Testis (tissue), 3 donors: ENCODE measurements around the gene TMEM135. TPM values are rescaled to one million over a fixed set of nuclear protein-coding genes. Genes with fewer than 3 reads are reported as not detected.
A peak's percentile ranks its signal among the peaks of the same experiment; 100 is the strongest.

Source experiments
- DNase-seq: peaks from one replicate; pipeline ENCODE4 v3.0.0-alpha.2; 2019
- H3K27ac ChIP-seq, 2 donors: fragments of 200-600 bp; sonication (generic); one replicate each; pipeline ENCODE4 v1.5.1; 2019
- H3K27me3 ChIP-seq: fragments of 200-600 bp; sonication (generic); one replicate; pipeline ENCODE4 v1.5.1; 2019
- H3K36me3 ChIP-seq: fragments of 200-600 bp; sonication (generic); one replicate; pipeline ENCODE4 v1.5.1; 2017; ENCODE audit warnings: low read depth; ENCODE audit errors: missing control alignments
- H3K4me1 ChIP-seq: fragments of 200-600 bp; sonication (generic); one replicate; pipeline ENCODE4 v1.5.1; 2019
- H3K4me3 ChIP-seq, 2 donors: fragments of 200-600 bp; sonication (generic); one replicate each; pipeline ENCODE4 v1.5.1; 2017 to 2019
- H3K9me3 ChIP-seq: fragments of 200-600 bp; sonication (generic); one replicate; pipeline ENCODE4 v1.5.1; 2017
- CTCF ChIP-seq, 3 experiments: fragments of 450-650 bp in 2 of 3; fragments of 200-600 bp in 1 of 3; sonication (generic) in 1 of 3; IDR thresholded peaks; one replicate each; pipeline ENCODE4 v1.5.1; 2016 to 2019; ENCODE audit warnings: antibody characterized with exemption in 3 of 3, mild to moderate bottlenecking in 2 of 3, moderate library complexity in 1 of 3
- POLR2A ChIP-seq: fragments of 450-650 bp; IDR thresholded peaks from one replicate; pipeline ENCODE4 v1.6.1; 2017; ENCODE audit warnings: antibody characterized with exemption, mild to moderate bottlenecking, moderate library complexity
- WGBS, 2 donors: methylation state at CpG; one replicate each; pipeline ENCODE4 v1.1.5; 2018; 5-methylcytosine and 5-hydroxymethylcytosine counted together
- intact Hi-C: fragments of 100-400 bp; cut with DNase I; formaldehyde crosslinking; loops from one replicate; pipeline ENCODE4 v1.15.1; 2023; ENCODE audit warnings: low total_unique reads
- polyA plus RNA-seq: library from polyadenylated mRNA; stranded (reverse); fragments of 350-450 nt; fragmentation: Illumina TruSeq; extraction: RNeasy Lipid Tissue Mini Kit (QIAGEN cat#74804); gene quantifications from one replicate; pipeline ENCODE4 v1.2.3, GENCODE V29; 2014; ENCODE audit warnings: low read depth, low replicate concordance; ENCODE audit not compliant: insufficient read depth
- total RNA-seq, 2 donors: library from RNA; depleted of rRNA; stranded (reverse); fragments of >200 nt; gene quantifications; one replicate each; pipeline ENCODE4 v1.2.3, GENCODE V29; 2016

The TMEM135 gene
- total and polyA plus RNA-seq, 3 donors from 2014 or later, result 21.3 to 59.0 (median 42.1) TPM

DNA sequence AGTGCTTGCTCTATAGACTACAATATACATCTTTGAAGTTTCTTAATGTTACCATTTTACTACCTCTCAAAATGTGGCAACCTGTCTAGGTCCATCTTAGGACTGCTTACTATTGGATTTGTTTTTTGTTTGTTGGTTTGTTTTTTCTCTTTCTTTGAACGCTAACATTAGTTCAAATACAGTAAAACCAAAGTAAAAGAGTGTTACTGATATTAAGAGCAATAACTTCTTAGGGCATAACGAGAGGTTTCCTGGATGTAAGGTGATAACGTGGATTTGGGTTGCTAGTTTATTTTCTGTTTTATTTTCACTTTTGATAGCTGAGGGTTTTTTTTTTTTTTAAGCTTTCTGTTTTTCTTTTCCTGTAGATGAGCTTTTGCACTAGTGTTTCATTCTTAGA, 43.6 kb downstream of the TMEM135 start:
- Histone ChIP-seq H3K27me3 (no peaks in the 10 kb centered on the region), H3K4me3 (no peak overlapping the region), H3K4me1 (no peaks in the 10 kb centered on the region), H3K36me3 (no peaks in the 10 kb centered on the region), H3K27ac (peak overlapping the region in 1 of 2 donors; percentile 20), H3K9me3 (no peaks in the 10 kb centered on the region)
- intact Hi-C loops, result no loop called here
- no peak for DNase-seq
- TF ChIP-seq CTCF (IDR thresholded peaks at IDR 0.05) (no peak), POLR2A (no peak)
- 49 to 57% methylated on average over 3 of the region's 3 CpGs for WGBS, 2 donors

DNA sequence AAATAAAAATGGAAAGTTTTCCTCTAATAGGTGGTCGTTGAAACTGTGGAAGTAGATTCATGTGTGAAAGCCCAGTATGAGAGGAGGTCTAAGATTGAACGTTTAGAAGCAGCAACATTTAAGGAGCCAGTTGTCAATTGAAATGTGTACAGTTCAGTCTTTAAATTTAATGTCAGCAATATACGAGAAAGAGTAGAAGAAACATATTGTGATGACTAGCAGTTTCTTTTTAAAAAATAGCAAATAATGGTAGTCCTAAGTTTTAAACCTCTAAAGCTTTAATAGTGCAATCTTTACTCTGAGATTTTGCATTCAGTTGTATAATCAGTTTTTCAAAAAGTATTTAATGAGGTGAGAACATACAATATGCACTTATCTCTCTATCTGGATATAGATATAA, 44.9 kb downstream of the TMEM135 start:
- intact Hi-C loops, result no loop called here
- 35 to 45% methylated on average over 3 of the region's 3 CpGs for WGBS, 2 donors

GRCh38 chr11:87083029-87083428, 45.3 kb downstream of the TMEM135 start:
- TF ChIP-seq POLR2A (no peak), CTCF (IDR thresholded peaks at IDR 0.05) (no peak)

More for the DNA sequence above, 44.9 kb downstream of the TMEM135 start:
- no peak for TF ChIP-seq POLR2A
- no peak for TF ChIP-seq CTCF (IDR thresholded peaks at IDR 0.05)
- DNase-seq, result no peak
- Histone ChIP-seq H3K27me3 (no peaks in the 10 kb centered on the region), H3K36me3 (no peaks in the 10 kb centered on the region), H3K27ac (no peak overlapping the region), H3K4me1 (no peaks in the 10 kb centered on the region), H3K9me3 (no peaks in the 10 kb centered on the region), H3K4me3 (no peak overlapping the region)

DNA sequence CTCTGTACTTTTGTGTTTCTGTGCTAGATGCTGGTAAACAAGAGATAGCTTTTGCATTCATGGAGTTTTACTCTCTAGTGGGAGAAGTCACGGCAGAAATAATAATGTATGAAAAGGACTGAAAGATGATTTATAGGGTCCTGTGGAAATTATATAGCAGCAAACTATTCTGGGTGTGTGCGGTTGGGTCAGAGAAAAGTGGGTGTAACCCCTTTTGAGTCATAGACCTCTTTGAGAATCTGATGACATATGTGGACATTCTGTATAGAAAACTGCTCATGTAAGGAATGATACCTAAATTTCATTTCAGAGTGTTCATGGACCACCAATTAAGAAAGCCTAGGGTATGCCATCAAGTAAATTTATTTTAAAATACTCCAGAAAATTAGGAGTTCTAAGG, 54.4 kb downstream of the TMEM135 start:
- intact Hi-C loops, result no loop called here
- Histone ChIP-seq H3K9me3 (no peaks in the 10 kb centered on the region), H3K36me3 (no peaks in the 10 kb centered on the region), H3K4me3 (no peak overlapping the region), H3K27ac (no peak overlapping the region), H3K4me1 (no peaks in the 10 kb centered on the region), H3K27me3 (no peaks in the 10 kb centered on the region)
- DNase-seq, result no peak
- 94 to 97% methylated on average over 2 of the region's 2 CpGs for WGBS, 2 donors
- TF ChIP-seq CTCF (IDR thresholded peaks at IDR 0.05) (no peak), POLR2A (no peak)

More at GRCh38 chr11:87083029-87083428, 45.3 kb downstream of the TMEM135 start:
- no peaks in the 10 kb centered on the region for H3K4me1 ChIP-seq
- no peak overlapping the region for H3K4me3 ChIP-seq
- H3K9me3 ChIP-seq, result no peaks in the 10 kb centered on the region
- H3K27ac ChIP-seq, result no peak overlapping the region
- intact Hi-C loops, result no loop called here
- H3K27me3 ChIP-seq, result no peaks in the 10 kb centered on the region
- WGBS, 2 donors, result 51 to 53% methylated on average over 2 of the region's 2 CpGs
- no peak for DNase-seq
- H3K36me3 ChIP-seq, result no peaks in the 10 kb centered on the region

DNA sequence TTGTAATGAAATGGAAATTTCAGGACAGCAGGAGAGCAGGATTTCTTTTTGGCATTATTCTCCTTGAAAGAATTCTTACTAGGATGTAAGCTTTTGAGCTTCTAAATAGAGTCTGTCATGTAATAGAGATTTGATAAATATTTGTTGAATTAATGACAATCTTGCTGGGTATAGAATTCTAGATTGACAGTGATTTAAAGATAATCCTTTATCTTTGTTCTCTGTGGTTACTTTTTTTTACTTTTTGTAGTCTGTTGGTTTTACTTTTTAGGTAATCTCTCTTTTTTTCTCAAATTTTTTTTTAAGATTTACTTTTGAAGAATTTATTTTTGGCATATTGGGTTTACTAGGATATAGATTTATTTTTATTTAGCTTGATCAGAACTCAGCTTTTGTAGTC, 54.8 kb downstream of the TMEM135 start:
- no peaks in the 10 kb centered on the region for H3K9me3 ChIP-seq
- H3K4me1 ChIP-seq, result no peaks in the 10 kb centered on the region
- H3K27ac ChIP-seq, result no peak overlapping the region
- DNase-seq, result no peak
- no peaks in the 10 kb centered on the region for H3K27me3 ChIP-seq
- H3K4me3 ChIP-seq, result no peak overlapping the region
- TF ChIP-seq POLR2A, result no peak
- no peak for TF ChIP-seq CTCF (IDR thresholded peaks at IDR 0.05)
- H3K36me3 ChIP-seq, result no peaks in the 10 kb centered on the region
- intact Hi-C loops, result no loop called here
